ENCODE data around the gene PRAMEF9. TPM values are rescaled to one million over a fixed set of nuclear protein-coding genes. Genes with fewer than 3 reads are reported as not detected.
"Not testable (repeated sequence)": the region's sequence is repeated elsewhere in the genome, so short reads cannot be mapped to it uniquely, and the experiment has no call there.

The PRAMEF9 gene
- total RNA-seq = not detected in 2 replicates
- polyA plus RNA-seq = not detected in 2 replicates

DNA sequence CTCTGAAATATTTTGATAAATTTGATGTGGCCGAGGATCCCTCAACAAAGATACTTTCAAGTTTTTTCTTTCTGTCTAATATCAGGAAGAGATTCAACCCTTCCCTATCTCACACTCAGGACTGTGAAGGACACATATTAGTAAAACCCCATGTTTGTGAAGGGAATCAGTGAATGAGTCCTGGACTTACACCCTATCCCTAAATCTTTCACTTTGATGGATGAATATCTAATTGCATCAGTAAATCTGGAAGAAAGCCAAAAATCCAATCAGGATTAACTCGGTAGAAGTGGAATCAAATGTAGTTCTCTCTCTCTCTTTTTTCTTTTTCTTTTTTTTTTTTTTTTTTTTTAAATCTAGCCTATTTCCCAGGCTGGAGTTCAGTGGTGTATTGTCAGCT is at the start of gene PRAMEF9:
Gene PRAMEF9 (plus strand): TSS at position 301 of the 400 bp plus-strand sequence. CDS start 3,433 bp downstream, outside the sequence.
- H2AFZ ChIP-seq; DNase-seq (ENCODE audit: low spot score); H3K27ac ChIP-seq; H3K4me1 ChIP-seq (ENCODE audit: insufficient read depth); H3K79me2 ChIP-seq; H3K4me3 ChIP-seq; H3K4me2 ChIP-seq; H3K27me3 ChIP-seq; H3K9me2 ChIP-seq (replicated peaks; ENCODE audit: insufficient read depth); H3K9me3 ChIP-seq (ENCODE audit: low read depth); H3K36me3 ChIP-seq (replicated peaks; ENCODE audit: insufficient read depth, low read depth); H4K20me1 ChIP-seq (ENCODE audit: insufficient read depth, poor library complexity, severe bottlenecking): not testable (repeated sequence)
- 50% methylated on average over 1 of the region's 2 CpGs for WGBS (ENCODE audit: low lambda C conversion rate, missing lambda C conversion rate)

DNA sequence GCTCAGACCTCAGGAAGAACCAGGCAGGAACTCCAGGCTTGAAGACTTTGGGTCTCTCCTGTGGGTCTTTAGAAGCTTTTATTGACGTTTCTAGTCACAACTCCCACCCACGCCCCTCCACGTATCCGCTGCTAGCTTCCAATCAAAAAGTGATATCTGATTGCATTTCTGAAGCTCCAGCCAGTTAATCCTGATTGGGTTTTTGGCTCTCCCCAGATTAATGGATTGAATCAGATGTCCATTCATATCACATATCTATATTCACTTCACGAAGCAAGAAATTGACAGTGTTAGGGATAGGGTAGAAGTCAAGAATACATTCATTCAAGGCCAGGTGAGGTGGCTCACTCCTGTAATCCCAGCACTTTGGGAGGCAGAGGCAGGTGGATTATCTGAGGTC is 15.7 kb upstream of the PRAMEF9 start, which contains the start of gene PRAMEF26:
Gene PRAMEF26 (minus strand): TSS at position 101 of the 400 bp plus-strand sequence. CDS start 2,914 bp downstream, outside the sequence.
- H3K9me3 ChIP-seq (ENCODE audit: low read depth); H3K9me2 ChIP-seq (replicated peaks; ENCODE audit: insufficient read depth); H2AFZ ChIP-seq; H3K27me3 ChIP-seq; H3K4me3 ChIP-seq; H3K27ac ChIP-seq; DNase-seq (ENCODE audit: low spot score); H3K79me2 ChIP-seq; H3K36me3 ChIP-seq (replicated peaks; ENCODE audit: insufficient read depth, low read depth); H4K20me1 ChIP-seq (ENCODE audit: insufficient read depth, poor library complexity, severe bottlenecking); H3K4me2 ChIP-seq; H3K4me1 ChIP-seq (ENCODE audit: insufficient read depth): not testable (repeated sequence)
- WGBS (ENCODE audit: low lambda C conversion rate, missing lambda C conversion rate) = 90% methylated on average over 1 of the region's 5 CpGs

DNA sequence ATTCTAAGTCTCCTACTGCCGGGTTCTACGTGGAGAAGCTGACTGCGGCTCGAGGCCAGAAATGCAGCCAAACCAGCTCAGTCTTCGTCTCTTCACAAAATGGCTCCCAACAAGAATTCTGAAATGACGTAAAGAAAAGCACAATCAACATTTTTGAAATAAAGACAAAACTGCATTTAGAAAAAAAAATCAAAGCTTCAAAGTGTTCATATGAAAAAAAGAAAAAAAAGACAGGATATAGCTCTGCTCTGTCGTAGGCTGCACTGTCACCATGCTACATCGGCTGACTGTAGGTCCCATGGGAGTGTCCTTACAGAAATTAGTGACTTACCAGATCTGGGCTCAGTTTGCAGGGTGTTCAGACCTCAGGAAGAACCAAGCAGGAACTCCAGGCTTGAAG is 6.1 kb upstream of the PRAMEF9 start, which contains the start of gene HNRNPCL4:
Gene HNRNPCL4 (minus strand): TSS at position 101 of the 400 bp plus-strand sequence. CDS start 164 bp downstream, outside the sequence.
- not testable (repeated sequence) for H3K9me3 ChIP-seq (ENCODE audit: low read depth); H3K27me3 ChIP-seq; H3K36me3 ChIP-seq (replicated peaks; ENCODE audit: insufficient read depth, low read depth); H4K20me1 ChIP-seq (ENCODE audit: insufficient read depth, poor library complexity, severe bottlenecking); H3K4me3 ChIP-seq; H3K27ac ChIP-seq; DNase-seq (ENCODE audit: low spot score); H3K79me2 ChIP-seq; H3K9me2 ChIP-seq (replicated peaks; ENCODE audit: insufficient read depth); H3K4me1 ChIP-seq (ENCODE audit: insufficient read depth); H2AFZ ChIP-seq; H3K4me2 ChIP-seq
- no CpG with 5 or more reads among the region's 8 CpGs for WGBS (ENCODE audit: low lambda C conversion rate, missing lambda C conversion rate)

DNA sequence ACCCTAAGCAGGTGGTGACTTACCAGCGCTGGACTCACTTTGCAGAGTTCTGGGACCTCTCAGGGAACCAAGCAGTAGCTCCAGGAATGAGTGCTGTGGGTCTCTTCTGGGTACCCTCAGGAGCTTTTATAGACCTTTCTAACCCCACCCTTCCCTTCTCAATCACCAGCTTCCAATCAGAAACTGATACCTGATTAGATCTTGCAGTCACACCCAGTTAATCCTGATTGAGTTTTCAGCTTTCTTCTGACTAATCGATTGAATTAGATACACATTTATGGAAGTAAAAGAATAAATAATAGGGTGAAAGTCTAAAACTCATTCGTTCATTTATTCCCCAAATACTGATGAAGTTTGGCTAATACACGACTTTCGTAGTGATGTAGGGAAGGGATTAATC is 29.7 kb downstream of the PRAMEF9 start, which contains the start of gene PRAMEF13:
Gene PRAMEF13 (minus strand): TSS at position 101 of the 400 bp plus-strand sequence. CDS start 1,820 bp downstream, outside the sequence.
- H3K36me3 ChIP-seq (replicated peaks; ENCODE audit: insufficient read depth, low read depth); H3K4me2 ChIP-seq; H3K27me3 ChIP-seq; H3K9me3 ChIP-seq (ENCODE audit: low read depth); H4K20me1 ChIP-seq (ENCODE audit: insufficient read depth, poor library complexity, severe bottlenecking); H3K4me3 ChIP-seq; H3K9me2 ChIP-seq (replicated peaks; ENCODE audit: insufficient read depth); H2AFZ ChIP-seq; H3K27ac ChIP-seq; DNase-seq (ENCODE audit: low spot score); H3K79me2 ChIP-seq; H3K4me1 ChIP-seq (ENCODE audit: insufficient read depth): not testable (repeated sequence)
- WGBS (ENCODE audit: low lambda C conversion rate, missing lambda C conversion rate) = no CpG with 5 or more reads among the region's 5 CpGs

DNA sequence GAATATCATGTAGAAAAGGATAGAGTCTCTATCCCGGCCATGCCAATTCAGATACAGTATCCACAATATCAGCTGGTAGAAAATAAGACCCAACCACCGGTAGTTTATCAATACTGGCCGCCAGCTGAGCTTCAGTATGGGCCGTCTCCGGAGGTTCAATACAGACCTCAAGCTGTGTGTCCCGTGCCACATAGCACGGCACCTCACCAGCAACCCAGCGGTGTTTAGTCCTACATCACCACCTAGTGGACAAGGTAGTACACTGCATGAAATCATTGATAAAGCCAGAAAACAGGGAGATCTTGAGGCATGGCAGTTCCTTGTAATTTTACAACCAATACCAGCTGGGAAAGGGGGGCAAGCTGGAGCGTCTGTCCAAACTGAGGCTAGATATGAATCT is 37.1 kb downstream of the PRAMEF9 start:
- not testable (repeated sequence) for H3K4me1 ChIP-seq (ENCODE audit: insufficient read depth); H2AFZ ChIP-seq; H3K79me2 ChIP-seq; H4K20me1 ChIP-seq (ENCODE audit: insufficient read depth, poor library complexity, severe bottlenecking); H3K4me2 ChIP-seq; H3K9me2 ChIP-seq (replicated peaks; ENCODE audit: insufficient read depth); H3K9me3 ChIP-seq (ENCODE audit: low read depth); H3K27me3 ChIP-seq; H3K27ac ChIP-seq; H3K36me3 ChIP-seq (replicated peaks; ENCODE audit: insufficient read depth, low read depth); DNase-seq (ENCODE audit: low spot score); H3K4me3 ChIP-seq
- WGBS (ENCODE audit: low lambda C conversion rate, missing lambda C conversion rate) = no CpG with 5 or more reads among the region's 9 CpGs

DNA sequence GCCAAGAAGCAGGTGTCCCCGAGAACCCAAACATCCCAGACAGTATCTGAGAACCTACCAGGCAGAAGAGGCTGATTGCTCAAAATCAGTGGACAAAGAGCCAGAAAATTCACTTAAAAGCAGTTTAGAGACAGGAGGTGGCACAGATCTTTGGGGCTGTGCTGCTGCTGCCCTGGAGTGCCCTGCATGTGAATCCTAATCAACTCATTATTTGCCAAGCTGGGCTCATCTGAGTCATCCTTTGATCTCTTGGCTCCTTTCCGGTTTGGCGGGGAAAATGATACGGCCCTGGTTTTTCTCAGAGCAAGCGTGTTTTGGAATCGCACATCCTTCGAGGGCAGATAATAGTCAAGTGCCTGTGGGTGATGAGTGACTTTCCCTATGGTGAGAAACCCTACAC is 45.0 kb downstream of the PRAMEF9 start:
- H3K9me3 ChIP-seq (ENCODE audit: low read depth); H3K27ac ChIP-seq; H3K79me2 ChIP-seq; H3K36me3 ChIP-seq (replicated peaks; ENCODE audit: insufficient read depth, low read depth); H2AFZ ChIP-seq; H3K9me2 ChIP-seq (replicated peaks; ENCODE audit: insufficient read depth); H3K4me1 ChIP-seq (ENCODE audit: insufficient read depth); H4K20me1 ChIP-seq (ENCODE audit: insufficient read depth, poor library complexity, severe bottlenecking); H3K27me3 ChIP-seq; H3K4me2 ChIP-seq; H3K4me3 ChIP-seq; DNase-seq (ENCODE audit: low spot score): not testable (repeated sequence)
- WGBS (ENCODE audit: low lambda C conversion rate, missing lambda C conversion rate) = no CpG with 5 or more reads among the region's 7 CpGs

DNA sequence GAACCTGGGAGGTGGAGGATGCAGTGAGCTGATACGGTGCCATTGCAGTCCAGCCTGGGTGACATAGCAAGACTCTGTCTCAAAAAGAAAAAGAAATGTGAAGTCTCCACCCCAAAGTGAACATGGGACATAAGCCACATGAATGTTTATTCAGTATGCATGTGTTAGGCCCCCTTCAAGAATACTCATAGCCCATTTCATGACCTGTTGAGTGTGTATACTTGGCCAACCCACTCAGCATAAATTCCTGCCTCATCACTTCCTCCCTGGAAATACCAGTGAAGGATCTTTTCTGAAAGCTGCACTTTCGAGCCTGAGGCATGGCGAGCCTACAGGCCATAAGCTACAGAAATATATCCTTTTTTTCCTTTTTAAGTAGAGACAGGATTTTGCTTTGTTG is 47.6 kb downstream of the PRAMEF9 start:
- no CpG with 5 or more reads among the region's 3 CpGs for WGBS (ENCODE audit: low lambda C conversion rate, missing lambda C conversion rate)
- not testable (repeated sequence) for H3K36me3 ChIP-seq (replicated peaks; ENCODE audit: insufficient read depth, low read depth); H3K4me1 ChIP-seq (ENCODE audit: insufficient read depth)

DNA sequence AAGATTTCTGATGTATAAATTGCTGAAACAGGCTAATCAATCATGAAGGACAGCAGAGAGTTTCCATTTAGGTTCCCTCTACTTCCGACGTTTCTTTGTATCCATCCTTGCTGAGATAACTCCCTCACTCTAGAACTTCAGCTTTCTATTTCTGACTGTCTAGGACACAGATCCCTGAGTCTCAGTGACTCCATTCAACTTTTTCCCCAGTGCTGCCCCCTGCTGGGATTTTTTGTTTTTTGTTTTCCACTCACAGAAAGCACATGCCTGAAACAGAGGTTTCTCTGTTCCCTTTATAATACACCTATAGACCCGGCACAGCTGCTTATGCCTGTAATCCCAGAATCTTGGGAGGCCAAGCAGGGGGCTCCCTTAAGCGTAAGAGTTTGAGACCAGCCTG is 51.1 kb downstream of the PRAMEF9 start:
- H4K20me1 ChIP-seq (ENCODE audit: insufficient read depth, poor library complexity, severe bottlenecking); H3K4me2 ChIP-seq: not testable (repeated sequence)

More for the DNA sequence above, 47.6 kb downstream of the PRAMEF9 start:
- H3K27me3 ChIP-seq; H2AFZ ChIP-seq; H3K9me2 ChIP-seq (replicated peaks; ENCODE audit: insufficient read depth); DNase-seq (ENCODE audit: low spot score); H3K4me3 ChIP-seq; H3K9me3 ChIP-seq (ENCODE audit: low read depth); H3K27ac ChIP-seq; H4K20me1 ChIP-seq (ENCODE audit: insufficient read depth, poor library complexity, severe bottlenecking); H3K79me2 ChIP-seq; H3K4me2 ChIP-seq: not testable (repeated sequence)

More for the DNA sequence above, 51.1 kb downstream of the PRAMEF9 start:
- H3K4me3 ChIP-seq; H3K9me2 ChIP-seq (replicated peaks; ENCODE audit: insufficient read depth); H3K4me1 ChIP-seq (ENCODE audit: insufficient read depth); H2AFZ ChIP-seq; H3K27ac ChIP-seq; H3K79me2 ChIP-seq; DNase-seq (ENCODE audit: low spot score); H3K36me3 ChIP-seq (replicated peaks; ENCODE audit: insufficient read depth, low read depth); H3K9me3 ChIP-seq (ENCODE audit: low read depth); H3K27me3 ChIP-seq: not testable (repeated sequence)
- WGBS (ENCODE audit: low lambda C conversion rate, missing lambda C conversion rate) = no CpG with 5 or more reads among the region's 4 CpGs
